GM13977 (cell line): ENCODE measurements around the gene GNAT3.

Experiments used
- DNase-seq: peaks from one replicate; pipeline ENCODE4 v3.0.0; 2012; ENCODE audit warnings: low spot score
- in situ Hi-C: fragments of 300-500 bp; cut with MboI; formaldehyde crosslinking; loops from one replicate; pipeline ENCODE4 v1.12.0; 2022; ENCODE audit warnings: low sequenced_read_pairs, low pct_unique_long_range_greater_than_20kb, mixed read lengths, inconsistent platforms; ENCODE audit not compliant: unreplicated experiment
- TF ChIP-seq, protein P1 (sequence below): IDR thresholded peaks from 2 replicates; pipeline ENCODE4 v1.5.1; 2012; ENCODE audit warnings: mild to moderate bottlenecking, control low read depth; ENCODE audit not compliant: insufficient read depth; ENCODE audit errors: extremely low read depth, missing control alignments

The GNAT3 gene

DNA sequence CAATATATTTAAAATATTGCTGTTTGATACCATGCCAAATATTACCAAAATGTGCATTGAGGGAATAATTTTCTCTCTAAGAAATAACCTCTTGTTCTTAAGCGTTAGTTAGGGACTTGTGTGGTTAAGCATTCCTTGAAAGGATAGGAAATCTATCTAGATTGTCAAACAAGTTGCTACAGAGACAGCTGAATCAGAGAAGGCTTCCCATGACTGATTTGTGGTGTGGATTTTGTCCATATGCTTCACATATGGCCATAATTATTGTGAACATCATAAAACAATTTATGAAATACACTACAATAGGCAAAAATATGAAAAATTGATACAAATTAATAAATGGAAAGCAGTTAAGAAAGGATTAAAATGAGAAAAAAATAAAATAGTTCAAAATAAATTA, 96.3 kb downstream of the GNAT3 start:
- no peak for DNase-seq
- TF ChIP-seq, protein P1, sequence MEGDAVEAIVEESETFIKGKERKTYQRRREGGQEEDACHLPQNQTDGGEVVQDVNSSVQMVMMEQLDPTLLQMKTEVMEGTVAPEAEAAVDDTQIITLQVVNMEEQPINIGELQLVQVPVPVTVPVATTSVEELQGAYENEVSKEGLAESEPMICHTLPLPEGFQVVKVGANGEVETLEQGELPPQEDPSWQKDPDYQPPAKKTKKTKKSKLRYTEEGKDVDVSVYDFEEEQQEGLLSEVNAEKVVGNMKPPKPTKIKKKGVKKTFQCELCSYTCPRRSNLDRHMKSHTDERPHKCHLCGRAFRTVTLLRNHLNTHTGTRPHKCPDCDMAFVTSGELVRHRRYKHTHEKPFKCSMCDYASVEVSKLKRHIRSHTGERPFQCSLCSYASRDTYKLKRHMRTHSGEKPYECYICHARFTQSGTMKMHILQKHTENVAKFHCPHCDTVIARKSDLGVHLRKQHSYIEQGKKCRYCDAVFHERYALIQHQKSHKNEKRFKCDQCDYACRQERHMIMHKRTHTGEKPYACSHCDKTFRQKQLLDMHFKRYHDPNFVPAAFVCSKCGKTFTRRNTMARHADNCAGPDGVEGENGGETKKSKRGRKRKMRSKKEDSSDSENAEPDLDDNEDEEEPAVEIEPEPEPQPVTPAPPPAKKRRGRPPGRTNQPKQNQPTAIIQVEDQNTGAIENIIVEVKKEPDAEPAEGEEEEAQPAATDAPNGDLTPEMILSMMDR, result no peak
- in situ Hi-C loops, result no loop called here

DNA sequence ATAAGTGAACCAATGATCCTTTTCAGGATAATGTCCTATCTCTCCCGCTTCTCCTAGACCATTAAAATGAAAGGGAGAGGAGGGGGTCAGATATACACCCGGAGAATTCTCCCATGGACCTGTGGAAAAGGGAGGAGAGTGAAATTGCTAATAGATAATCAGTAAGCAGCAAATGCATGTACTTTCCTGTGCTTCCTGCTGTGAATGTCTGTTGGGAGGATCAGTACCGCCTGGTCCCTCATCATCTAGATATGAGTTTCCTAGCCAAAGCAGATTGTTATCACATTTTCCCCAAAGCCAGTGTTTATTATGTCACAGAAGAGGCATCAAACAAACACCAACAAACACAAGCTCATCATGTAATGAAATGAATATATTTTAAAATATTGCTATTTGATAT, 96.8 kb downstream of the GNAT3 start:
- in situ Hi-C loops, result no loop called here
- DNase-seq, result no peak
- TF ChIP-seq, protein P1, result no peak

DNA sequence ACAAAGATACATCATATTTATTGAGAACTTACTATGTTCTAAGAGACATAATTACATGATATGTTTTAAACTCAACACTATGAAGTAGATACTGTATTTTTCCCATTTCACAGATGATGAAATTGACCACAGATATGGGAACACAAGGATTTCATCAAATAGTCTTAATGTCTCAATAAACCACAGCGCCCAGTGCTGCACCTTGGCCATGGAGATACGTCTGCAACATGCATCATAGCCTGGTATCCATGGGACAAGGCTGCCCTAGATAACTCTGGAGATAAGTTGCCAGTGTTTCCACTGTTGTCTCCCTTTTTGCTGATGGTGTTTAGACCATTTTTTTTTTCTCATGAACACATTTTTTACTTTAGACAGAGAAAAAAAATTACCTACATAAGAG, 97.5 kb downstream of the GNAT3 start:
- no peak for DNase-seq
- in situ Hi-C loops, result no loop called here
- TF ChIP-seq, protein P1, result no peak

DNA sequence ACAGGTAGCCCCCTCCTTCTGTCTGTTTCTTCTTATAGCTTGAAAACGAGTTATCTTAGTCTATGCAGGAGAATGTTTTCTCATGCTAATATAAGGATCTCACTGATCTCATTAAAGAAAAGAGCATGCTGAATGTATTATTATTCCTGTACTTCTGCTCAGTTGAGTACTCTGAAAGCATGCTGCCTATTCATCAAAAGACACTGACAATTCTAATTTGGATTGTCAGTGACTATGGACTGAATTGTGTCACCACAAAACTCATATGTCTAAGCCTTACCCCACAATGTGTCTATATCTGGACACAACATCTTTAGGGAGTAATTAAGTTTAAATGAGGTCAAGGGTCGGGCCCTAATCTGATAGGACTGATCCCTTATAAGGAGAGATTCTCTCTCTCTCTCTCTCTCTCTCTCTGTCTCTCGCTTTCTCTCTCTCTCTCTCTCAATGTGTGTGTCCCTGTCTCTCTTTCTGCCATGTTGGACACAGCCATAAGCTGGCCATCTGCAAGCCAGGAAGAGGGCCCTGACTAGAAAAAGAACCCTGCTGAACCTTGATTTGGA, 98.4 kb downstream of the GNAT3 start:
- TF ChIP-seq, protein P1, result no peak
- no peak for DNase-seq
- in situ Hi-C loops, result no loop called here

DNA sequence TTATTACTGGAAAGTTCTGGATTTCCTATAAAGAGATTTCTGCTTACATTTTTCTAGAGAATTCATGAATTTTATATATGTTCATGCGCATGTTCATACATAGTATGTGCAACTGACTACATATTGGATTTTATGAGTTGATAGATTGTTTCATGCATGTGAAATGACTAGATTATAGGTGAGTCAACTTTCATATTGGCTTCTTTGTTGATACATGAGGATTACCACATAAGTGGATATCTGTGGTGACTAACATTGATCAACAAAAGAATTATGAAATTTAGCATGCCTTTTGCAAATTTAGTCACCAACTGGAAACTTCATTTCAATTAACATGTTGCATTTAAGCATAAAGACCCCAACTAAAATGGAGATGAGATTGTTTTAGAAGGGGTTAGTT, 99.0 kb downstream of the GNAT3 start:
- DNase-seq, result no peak
- in situ Hi-C loops, result no loop called here
- TF ChIP-seq, protein P1, result no peak

DNA sequence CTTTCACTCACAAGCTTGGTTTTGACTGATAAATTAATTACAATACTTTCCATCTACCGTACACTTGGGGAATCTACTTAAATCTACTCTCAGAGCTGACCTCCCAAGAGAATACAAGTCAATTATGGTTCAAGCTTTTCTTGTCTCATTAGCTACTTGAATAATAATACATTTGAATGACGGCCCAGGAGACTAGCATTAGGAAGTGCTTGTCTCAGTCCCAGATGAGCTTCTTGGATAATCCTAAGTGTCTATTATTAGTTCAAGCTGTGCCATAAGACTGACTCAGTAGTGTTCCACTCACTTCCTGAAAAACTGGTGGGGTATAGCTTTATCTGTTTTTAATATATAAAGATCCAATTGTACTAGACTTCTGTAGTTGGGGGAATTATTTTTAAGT, 100.2 kb downstream of the GNAT3 start:
- in situ Hi-C loops, result no loop called here
- TF ChIP-seq, protein P1, result no peak
- no peak for DNase-seq

DNA sequence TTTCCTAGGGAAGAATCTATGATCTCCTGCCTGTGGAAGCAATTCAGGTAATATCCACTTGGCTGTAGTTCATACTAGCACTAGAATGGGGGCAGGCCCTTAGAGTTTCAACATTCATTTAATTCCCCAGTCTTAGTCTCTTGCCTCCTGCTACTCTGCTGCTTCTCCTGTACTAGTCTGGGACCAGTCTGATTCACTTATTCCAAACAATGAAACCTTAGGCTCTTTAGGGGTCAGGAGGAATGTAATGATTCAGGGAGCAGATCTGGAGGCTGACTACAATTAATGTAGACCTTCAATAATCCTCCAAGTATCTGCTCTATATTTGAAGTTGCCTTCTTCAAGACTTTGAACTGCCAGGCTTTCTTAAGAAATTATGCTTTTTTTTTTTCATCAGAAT, 101.8 kb downstream of the GNAT3 start:
- no peak for DNase-seq

More for the DNA sequence above, 101.8 kb downstream of the GNAT3 start:
- in situ Hi-C loops, result no loop called here
- TF ChIP-seq, protein P1, result no peak
